Upper lobe of right lung (tissue), 1 donor: ENCODE measurements around the gene ZNF500. TPM values are rescaled to one million over a fixed set of nuclear protein-coding genes. Genes with fewer than 3 reads are reported as not detected.
A peak's percentile ranks its signal among the peaks of the same experiment; 100 is the strongest.

Source experiments
- ATAC-seq: fragments of 200-7000 bp; cut with Tn5 transposase; one replicate; pipeline ENCODE4 v1.9.1; 2020; ENCODE audit warnings: mild to moderate bottlenecking, moderate library complexity
- DNase-seq: peaks from one replicate; pipeline ENCODE4 v3.0.0-alpha.2; 2020
- H3K27ac ChIP-seq: fragments of 200-600 bp; one replicate; pipeline ENCODE4 v1.8.0; 2022
- H3K27me3 ChIP-seq: fragments of 200-600 bp; one replicate; pipeline ENCODE4 v1.8.0; 2022; ENCODE audit warnings: mild to moderate bottlenecking
- H3K36me3 ChIP-seq: fragments of 200-600 bp; one replicate; pipeline ENCODE4 v1.8.0; 2022
- H3K4me1 ChIP-seq: fragments of 200-600 bp; one replicate; pipeline ENCODE4 v1.8.0; 2022
- H3K4me3 ChIP-seq: fragments of 200-600 bp; one replicate; pipeline ENCODE4 v1.8.0; 2022; ENCODE audit warnings: mild to moderate bottlenecking
- H3K9me3 ChIP-seq: fragments of 200-600 bp; one replicate; pipeline ENCODE4 v1.8.0; 2022
- CTCF ChIP-seq: fragments of 200-600 bp; IDR thresholded peaks from one replicate; pipeline ENCODE4 v1.8.0; 2022; ENCODE audit warnings: antibody characterized with exemption
- intact Hi-C: fragments of 100-400 bp; cut with DNase I; formaldehyde crosslinking; loops from one replicate; pipeline ENCODE4 v1.11.0; 2022
- total RNA-seq: library from RNA; stranded (reverse); fragmentation: NEBNext Ultra II Directional; extraction: Animal tissue kit (Norgen Biotek cat#: 25700); gene quantifications from one replicate; pipeline ENCODE4 v1.2.1, GENCODE V29; 2021
- donor health status: DM: no; HTN: yes; CAD: no; lungs with severe emphysema.

The ZNF500 gene
- total RNA-seq, 1 donor from 2014 or later, result 15.7 TPM

DNA sequence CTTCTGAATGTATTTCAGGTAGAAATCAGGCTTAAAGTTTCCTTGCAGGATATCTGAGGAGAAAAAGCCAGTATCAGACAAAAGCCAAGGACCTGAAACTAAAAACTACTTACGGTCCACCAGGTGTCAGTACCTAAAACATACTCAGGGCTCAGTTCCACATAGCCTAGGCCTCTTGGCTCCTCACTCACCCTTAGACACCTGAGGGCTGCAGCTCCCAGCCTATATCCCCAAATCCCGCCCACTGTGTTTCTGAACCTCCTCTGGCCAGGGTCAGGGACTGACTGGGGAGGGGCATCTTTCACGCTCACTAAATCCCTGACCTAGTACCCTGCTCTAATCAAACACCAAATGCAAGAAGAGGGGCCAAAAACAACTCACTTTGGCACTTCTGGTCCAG lies 44.3 kb upstream of the ZNF500 start:
- no peaks in the 10 kb centered on the region for H3K9me3 ChIP-seq
- H3K4me1 ChIP-seq, result no peaks in the 10 kb centered on the region
- H3K4me3 ChIP-seq, result no peak overlapping the region
- no peak for TF ChIP-seq CTCF
- intact Hi-C loops, result no loop called here
- ATAC-seq (peak; percentile 13), DNase-seq (no peak)
- peaks cover 97% of the 10 kb centered on the region for H3K36me3 ChIP-seq
- H3K27me3 ChIP-seq, result no peaks in the 10 kb centered on the region
- H3K27ac ChIP-seq, result no peak overlapping the region

GRCh38 chr16:4806280-4806679 lies 39.3 kb upstream of the ZNF500 start:
- no peak for TF ChIP-seq CTCF
- peaks cover 68% of the 10 kb centered on the region for H3K36me3 ChIP-seq
- intact Hi-C loops, result no loop called here
- H3K4me3 ChIP-seq, result no peak overlapping the region
- H3K9me3 ChIP-seq, result no peaks in the 10 kb centered on the region
- no peak for ATAC-seq
- DNase-seq, result no peak
- H3K27me3 ChIP-seq, result no peaks in the 10 kb centered on the region
- H3K27ac ChIP-seq, result no peak overlapping the region
- H3K4me1 ChIP-seq, result peaks cover 10% of the 10 kb centered on the region

GRCh38 chr16:4805231-4805630 lies 38.3 kb upstream of the ZNF500 start:
- no peak for TF ChIP-seq CTCF
- no peak overlapping the region for H3K4me3 ChIP-seq
- no peak for DNase-seq
- H3K9me3 ChIP-seq, result no peaks in the 10 kb centered on the region
- intact Hi-C loops, result no loop called here
- no peaks in the 10 kb centered on the region for H3K27me3 ChIP-seq
- H3K27ac ChIP-seq, result no peak overlapping the region
- H3K36me3 ChIP-seq, result peaks cover 59% of the 10 kb centered on the region
- H3K4me1 ChIP-seq, result peaks cover 19% of the 10 kb centered on the region
- ATAC-seq, result no peak

- Histone ChIP-seq H3K27me3 (no peaks in the 10 kb centered on the region), H3K9me3 (no peaks in the 10 kb centered on the region), H3K4me3 (no peak overlapping the region), H3K4me1 (peaks cover 19% of the 10 kb centered on the region), H3K36me3 (peaks cover 48% of the 10 kb centered on the region), H3K27ac (no peak overlapping the region)
- ATAC-seq, result no peak
- TF ChIP-seq CTCF, result no peak
- no peak for DNase-seq
- intact Hi-C loops, result no loop called here
Measured at GRCh38 chr16:4803898-4804762, 37.2 kb upstream of the ZNF500 start.

DNA sequence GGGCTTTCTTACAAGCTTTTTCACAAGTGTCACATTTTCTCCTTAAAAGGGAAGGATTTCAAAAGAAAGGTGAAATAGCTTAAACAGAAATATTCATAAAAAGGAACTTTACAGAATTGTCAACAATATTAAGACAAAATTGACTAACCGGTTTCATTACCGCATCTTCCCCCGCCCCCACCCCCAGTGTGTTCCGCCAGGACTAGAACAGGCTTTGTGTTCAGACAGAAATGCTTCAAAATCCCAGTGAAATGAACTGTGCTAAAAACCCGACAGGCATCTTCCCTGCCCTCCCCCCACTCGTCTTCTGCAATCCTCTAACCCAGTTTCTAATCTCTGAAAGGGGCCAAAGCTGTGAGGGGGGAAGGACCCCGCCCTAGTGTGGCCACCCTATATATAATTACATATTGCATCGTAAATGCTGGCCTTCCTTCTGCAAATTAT lies 36.5 kb upstream of the ZNF500 start:
- intact Hi-C loops, result no loop called here
- peak overlapping the region; percentile 85 for H3K4me3 ChIP-seq

More for the DNA sequence above, 36.5 kb upstream of the ZNF500 start:
- no peak for TF ChIP-seq CTCF
- DNase-seq (no peak), ATAC-seq (no peak)
- H3K9me3 ChIP-seq, result no peaks in the 10 kb centered on the region
- H3K27me3 ChIP-seq, result no peaks in the 10 kb centered on the region
- H3K36me3 ChIP-seq, result peaks cover 41% of the 10 kb centered on the region
- H3K27ac ChIP-seq, result peak overlapping the region; percentile 80
- peaks cover 19% of the 10 kb centered on the region for H3K4me1 ChIP-seq
